Measurements from ENCODE around the gene ST3GAL3. TPM values are rescaled to one million over a fixed set of nuclear protein-coding genes. Genes with fewer than 3 reads are reported as not detected.

Gene ST3GAL3
- total and polyA plus RNA-seq, 10 of the 15 experiments (the other 5 are each of a cell fraction or from before 2014, with no cell fraction given), result 1.2 to 19.3 (median 11.0) TPM

GRCh38 chr1:43835082-43836021, 128.0 kb downstream of the ST3GAL3 start (continued):
- TF ChIP-seq IKZF1 (conservative IDR thresholded peaks at IDR 0.05), result peak; percentile 75
- TF ChIP-seq GATAD2B (conservative IDR thresholded peaks at IDR 0.05; ENCODE audit: low read depth), result 0 out of 2 replicates have a peak, but pooled peaks have one; percentile 24
- no peak for TF ChIP-seq CHD4 (IDR thresholded peaks at IDR 0.05)
- TF ChIP-seq IKZF2 (IDR thresholded peaks at IDR 0.05), result peak in 1 of 2 experiments; percentile 58; a peak in 2 of 4 replicates
- TF ChIP-seq IRF5 (IDR thresholded peaks at IDR 0.05; ENCODE audit: borderline replicate concordance), result no peak
- peak; percentile 78 for TF ChIP-seq RUNX3 (IDR thresholded peaks at IDR 0.05; ENCODE audit: low read length)
- 0 out of 2 replicates have a peak, but pooled peaks have one; percentile 28 for TF ChIP-seq MTA2 (IDR thresholded peaks at IDR 0.05; ENCODE audit: low read depth)
- no peak for TF ChIP-seq ZNF207 (IDR thresholded peaks at IDR 0.05; ENCODE audit: borderline replicate concordance)
- peak; percentile 23 to 50; a peak in 2 of 4 replicates for TF ChIP-seq BHLHE40 (IDR thresholded peaks at IDR 0.05; ENCODE audit: borderline replicate concordance in 1 of 2, low read depth in 2 of 2, low read length in 1 of 2)
- 0 out of 2 replicates have a peak, but pooled peaks have one; percentile 41 for TF ChIP-seq CBFB (IDR thresholded peaks at IDR 0.05; ENCODE audit: low read depth)
- peak; percentile 84 for TF ChIP-seq NR2F1 (conservative IDR thresholded peaks at IDR 0.05)
- no peak for TF ChIP-seq YY1 (IDR thresholded peaks at IDR 0.05; ENCODE audit: low read depth, low read length)

Data from GM12878 (cell line).